GM12874 (cell line): Measurements from ENCODE around the gene PSIP1.
A peak's percentile ranks its signal among the peaks of the same experiment; 100 is the strongest.

ENCODE experiments used
- TF ChIP-seq, protein P1 (sequence below): IDR thresholded peaks from 2 replicates; pipeline ENCODE4 v1.5.1; 2011; ENCODE audit warnings: low read depth, mild to moderate bottlenecking, control low read depth, low read length, moderate library complexity; ENCODE audit not compliant: insufficient read depth

Gene PSIP1

DNA sequence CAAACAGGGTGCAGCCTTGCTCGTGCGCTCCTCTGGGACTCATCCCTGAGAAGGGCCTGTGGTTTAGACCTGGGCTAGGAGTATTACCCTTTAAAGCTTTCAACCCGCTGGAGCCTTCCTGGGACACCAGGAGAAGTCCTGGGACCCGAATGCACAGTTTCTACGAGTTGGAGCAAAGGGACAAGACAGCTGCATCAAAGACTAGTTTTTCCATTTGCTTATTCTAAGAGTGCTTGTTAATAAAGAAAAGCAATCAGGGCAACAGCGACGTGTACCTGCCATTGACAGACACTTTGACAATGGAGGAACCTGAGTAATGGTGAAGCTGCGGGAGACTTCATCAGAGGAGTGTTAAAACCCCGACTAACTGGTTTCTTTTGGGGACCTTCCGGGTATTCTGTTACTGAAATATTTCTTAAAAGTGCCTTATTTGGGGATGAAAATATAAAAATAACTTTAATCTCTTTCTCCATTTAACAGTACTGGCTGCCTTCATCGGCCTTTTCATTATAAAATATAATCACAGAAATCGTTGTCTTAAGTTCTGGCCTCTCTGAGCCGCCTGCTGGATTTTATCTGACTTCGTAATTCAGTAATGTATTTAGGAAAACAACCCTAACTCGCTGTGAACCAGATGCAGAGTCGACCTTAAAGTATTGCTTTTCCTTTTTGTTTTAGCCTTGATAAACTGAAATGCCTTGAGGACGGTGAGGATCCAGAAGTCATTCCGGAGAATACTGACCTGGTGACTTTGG lies 87.4 kb downstream of the PSIP1 start:
- TF ChIP-seq, protein P1, sequence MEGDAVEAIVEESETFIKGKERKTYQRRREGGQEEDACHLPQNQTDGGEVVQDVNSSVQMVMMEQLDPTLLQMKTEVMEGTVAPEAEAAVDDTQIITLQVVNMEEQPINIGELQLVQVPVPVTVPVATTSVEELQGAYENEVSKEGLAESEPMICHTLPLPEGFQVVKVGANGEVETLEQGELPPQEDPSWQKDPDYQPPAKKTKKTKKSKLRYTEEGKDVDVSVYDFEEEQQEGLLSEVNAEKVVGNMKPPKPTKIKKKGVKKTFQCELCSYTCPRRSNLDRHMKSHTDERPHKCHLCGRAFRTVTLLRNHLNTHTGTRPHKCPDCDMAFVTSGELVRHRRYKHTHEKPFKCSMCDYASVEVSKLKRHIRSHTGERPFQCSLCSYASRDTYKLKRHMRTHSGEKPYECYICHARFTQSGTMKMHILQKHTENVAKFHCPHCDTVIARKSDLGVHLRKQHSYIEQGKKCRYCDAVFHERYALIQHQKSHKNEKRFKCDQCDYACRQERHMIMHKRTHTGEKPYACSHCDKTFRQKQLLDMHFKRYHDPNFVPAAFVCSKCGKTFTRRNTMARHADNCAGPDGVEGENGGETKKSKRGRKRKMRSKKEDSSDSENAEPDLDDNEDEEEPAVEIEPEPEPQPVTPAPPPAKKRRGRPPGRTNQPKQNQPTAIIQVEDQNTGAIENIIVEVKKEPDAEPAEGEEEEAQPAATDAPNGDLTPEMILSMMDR = no peak

DNA sequence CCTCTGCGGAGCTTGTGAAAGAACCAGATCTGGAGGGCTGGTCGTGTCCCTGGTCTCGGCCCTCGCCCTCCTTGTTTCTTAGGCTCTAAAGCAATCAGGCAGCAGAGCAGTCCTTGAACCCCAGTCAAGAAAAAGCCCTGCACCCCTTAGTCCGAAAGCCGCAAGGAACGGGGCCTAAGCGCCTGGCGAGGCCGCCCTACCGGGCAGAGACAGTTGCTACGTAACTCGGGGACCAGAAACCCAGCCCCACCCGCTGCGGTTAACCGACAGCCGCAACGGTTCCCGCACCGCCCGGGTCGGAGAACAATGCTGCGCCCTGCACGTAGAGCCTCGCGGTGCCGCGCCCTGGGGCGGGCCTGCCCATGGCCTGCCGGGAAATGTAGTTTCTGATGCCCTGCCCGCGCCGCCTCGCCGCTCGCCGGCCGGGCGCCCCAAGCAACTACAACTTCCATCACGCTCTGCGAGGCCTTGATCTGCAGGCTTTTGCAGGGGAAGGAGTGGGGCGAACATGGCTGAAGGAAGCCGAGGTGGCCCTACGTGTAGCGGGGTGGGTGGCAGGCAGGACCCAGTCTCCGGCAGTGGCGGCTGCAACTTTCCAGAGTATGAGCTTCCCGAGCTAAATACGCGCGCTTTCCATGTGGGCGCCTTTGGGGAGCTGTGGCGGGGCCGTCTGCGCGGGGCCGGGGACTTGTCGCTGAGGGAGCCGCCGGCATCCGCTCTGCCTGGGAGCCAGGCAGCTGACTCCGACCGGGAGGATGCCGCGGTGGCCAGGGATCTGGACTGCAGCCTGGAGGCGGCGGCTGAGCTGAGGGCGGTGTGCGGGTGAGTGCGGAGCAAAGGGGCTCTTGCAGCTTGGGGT lies 88.2 kb downstream of the PSIP1 start, which contains the start of gene SNAPC3:
Gene SNAPC3, plus strand, starts transcription at position 505 of the 859 bp plus-strand sequence. Its CDS starts 4 bp downstream, at position 509.
- TF ChIP-seq, protein P1 = no peak

DNA sequence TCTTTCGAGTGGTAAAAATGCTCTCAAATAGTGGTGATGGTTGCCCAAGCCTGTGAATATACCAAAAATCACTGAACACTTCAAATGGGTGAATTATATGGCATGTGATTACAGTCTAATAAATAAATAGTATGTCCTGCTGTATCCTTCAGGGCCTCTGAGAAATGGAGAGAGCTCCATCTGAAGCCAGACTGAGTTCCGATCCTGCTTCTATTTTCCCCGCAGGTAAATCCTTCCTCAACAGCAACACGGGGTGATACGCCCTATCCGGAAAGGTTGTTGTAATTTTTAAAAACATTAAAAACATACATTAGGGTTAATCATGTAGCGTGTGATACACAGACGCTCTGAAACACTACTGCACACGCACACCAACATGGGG lies 88.8 kb downstream of the PSIP1 start:
- TF ChIP-seq, protein P1 = no peak

DNA sequence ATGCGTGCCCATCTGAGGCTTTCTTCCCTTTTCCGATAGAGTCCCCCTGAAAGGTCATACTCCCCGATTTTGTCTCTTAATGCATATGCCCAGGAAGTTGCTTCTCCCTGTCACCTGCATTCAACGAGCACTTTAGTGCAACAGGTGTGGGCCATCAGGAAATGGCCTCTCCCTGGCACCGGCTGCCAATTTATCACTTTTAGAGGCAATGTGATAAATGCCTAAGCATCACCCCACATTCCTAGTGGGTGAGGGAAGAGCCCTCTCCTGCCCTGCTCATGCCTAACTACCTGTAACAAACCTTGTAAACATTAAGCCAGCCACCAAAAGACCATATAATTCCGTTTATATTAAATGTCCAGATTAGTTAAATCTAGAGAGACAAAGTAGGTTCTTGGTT lies 89.2 kb downstream of the PSIP1 start:
- TF ChIP-seq, protein P1 = no peak

DNA sequence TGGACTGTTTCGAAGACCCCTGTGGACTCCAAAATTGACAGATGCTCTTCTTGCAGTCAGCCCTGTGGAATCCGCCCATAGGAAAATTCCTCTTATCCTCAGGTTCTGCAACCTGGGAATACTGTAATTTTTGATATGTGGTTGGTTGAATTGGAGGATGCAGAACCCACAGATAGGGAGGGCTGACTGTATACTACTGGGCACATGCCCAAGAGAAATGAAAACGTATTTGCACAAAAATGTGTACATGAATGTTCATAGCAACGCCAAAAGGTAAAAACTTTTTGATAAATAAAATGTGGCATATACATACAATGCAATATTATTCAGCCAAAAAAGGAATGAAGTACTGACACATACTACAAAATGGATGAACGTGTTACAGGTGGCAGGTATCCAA lies 90.0 kb downstream of the PSIP1 start:
- TF ChIP-seq, protein P1 = no peak

DNA sequence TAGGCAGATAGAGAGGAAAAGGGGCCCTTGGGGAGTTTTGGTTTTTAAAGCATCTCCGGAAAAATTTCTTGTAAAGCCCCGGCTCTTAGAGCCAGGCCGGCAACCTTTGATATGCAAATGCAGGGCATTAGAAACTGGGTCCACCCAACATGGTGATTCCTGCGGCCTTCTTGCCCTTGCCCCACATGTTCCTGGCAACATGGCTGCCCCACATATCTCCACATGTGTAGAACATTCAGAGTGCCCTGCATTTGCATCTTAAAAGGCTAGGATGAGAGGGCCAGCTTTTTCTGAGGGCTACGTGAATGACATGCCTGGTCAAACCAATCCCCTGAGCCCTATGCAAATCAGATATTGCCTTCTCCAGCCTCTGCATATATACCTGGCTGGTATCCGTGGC lies 93.1 kb downstream of the PSIP1 start:
- TF ChIP-seq, protein P1 = no peak

DNA sequence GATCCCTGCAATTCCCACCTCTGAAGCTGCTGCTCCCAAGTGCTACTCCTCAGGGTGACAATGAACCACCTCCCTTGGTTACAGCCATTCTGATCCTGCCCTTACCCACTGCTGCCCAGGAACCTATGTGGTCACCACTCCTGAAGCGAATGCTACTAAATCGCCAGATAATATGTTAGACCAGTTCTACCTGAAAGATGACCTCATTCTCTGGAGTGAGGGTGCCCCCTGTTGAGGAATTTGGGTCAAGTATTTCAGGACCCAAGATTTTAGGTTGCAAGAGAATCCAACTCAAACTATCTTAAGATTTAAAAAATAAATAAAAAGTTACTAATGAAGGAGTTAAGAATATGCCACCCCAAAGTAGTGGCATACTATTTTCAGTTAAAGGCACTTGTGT lies 93.9 kb downstream of the PSIP1 start:
- TF ChIP-seq, protein P1 = peak; percentile 22; the same call in 1 of the 2 replicates
